ENCODE results near the gene CLASP1.
"Not testable (repeated sequence)": the region's sequence is repeated elsewhere in the genome, so short reads cannot be mapped to it uniquely, and the experiment has no call there.

- TF ChIP-seq CTCF, POLR2A (IDR thresholded peaks at IDR 0.05): not testable (repeated sequence)
Observed at GRCh38 chr2:121658393-121658792, 9.1 kb upstream of the CLASP1 start.
